ENCODE data around the gene ODAD2.
"Not testable (repeated sequence)": the region's sequence is repeated elsewhere in the genome, so short reads cannot be mapped to it uniquely, and the experiment has no call there.

Gene ODAD2

GRCh38 chr10:27970795-27971194, 28.1 kb downstream of the ODAD2 start:
- not testable (repeated sequence) for DNase-seq (ENCODE audit: low read depth in 2 of 2)

GRCh38 chr10:27969931-27970330, 28.9 kb downstream of the ODAD2 start:
- not testable (repeated sequence) for DNase-seq (ENCODE audit: low read depth in 2 of 2)

- DNase-seq (ENCODE audit: low read depth in 2 of 2), result no peak
Observed at GRCh38 chr10:27959093-27959715, 39.7 kb downstream of the ODAD2 start.

GRCh38 chr10:27958383-27958782, 40.5 kb downstream of the ODAD2 start:
- DNase-seq (ENCODE audit: low read depth in 2 of 2), result not testable (repeated sequence)

- DNase-seq (ENCODE audit: low read depth in 2 of 2), result no peak
Observed at GRCh38 chr10:27950242-27950564, 48.7 kb downstream of the ODAD2 start.

- DNase-seq (ENCODE audit: low read depth in 2 of 2), result no peak
Observed at GRCh38 chr10:27949528-27950241, 49.2 kb downstream of the ODAD2 start.

GRCh38 chr10:27948186-27948585, 50.7 kb downstream of the ODAD2 start:
- no peak for DNase-seq (ENCODE audit: low read depth in 2 of 2)

- no peak for DNase-seq (ENCODE audit: low read depth in 2 of 2)
Observed at GRCh38 chr10:27947540-27947939, 51.3 kb downstream of the ODAD2 start.

GRCh38 chr10:27944005-27944404, 54.9 kb downstream of the ODAD2 start:
- DNase-seq (ENCODE audit: low read depth in 2 of 2), result no peak

GRCh38 chr10:27914888-27915287, 84.0 kb downstream of the ODAD2 start:
- no peak for DNase-seq (ENCODE audit: low read depth in 2 of 2)

- DNase-seq (ENCODE audit: low read depth in 2 of 2), result no peak
Observed at GRCh38 chr10:27912231-27912630, 86.6 kb downstream of the ODAD2 start.

- no peak for DNase-seq (ENCODE audit: low read depth in 2 of 2)
Observed at GRCh38 chr10:27911539-27911938, 87.3 kb downstream of the ODAD2 start.

- DNase-seq (ENCODE audit: low read depth in 2 of 2), result no peak
Observed at GRCh38 chr10:27911011-27911410, 87.9 kb downstream of the ODAD2 start.

GRCh38 chr10:27908231-27908630, 90.6 kb downstream of the ODAD2 start:
- no peak for DNase-seq (ENCODE audit: low read depth in 2 of 2)

GRCh38 chr10:27899485-27899884, 99.4 kb downstream of the ODAD2 start:
- DNase-seq (ENCODE audit: low read depth in 2 of 2), result not testable (repeated sequence)

- DNase-seq (ENCODE audit: low read depth in 2 of 2), result no peak
Observed at GRCh38 chr10:27899058-27899457, 99.8 kb downstream of the ODAD2 start.

GRCh38 chr10:27893358-27893954, 105.4 kb downstream of the ODAD2 start:
- DNase-seq (ENCODE audit: low read depth in 2 of 2), result no peak

- DNase-seq (ENCODE audit: low read depth in 2 of 2), result no peak
Observed at GRCh38 chr10:27890971-27891370, 107.9 kb downstream of the ODAD2 start.

GRCh38 chr10:27889518-27889917, 109.4 kb downstream of the ODAD2 start:
- DNase-seq (ENCODE audit: low read depth in 2 of 2), result no peak

GRCh38 chr10:27884185-27884641, 114.7 kb downstream of the ODAD2 start:
- DNase-seq (ENCODE audit: low read depth in 2 of 2), result no peak

- no peak for DNase-seq (ENCODE audit: low read depth in 2 of 2)
Observed at GRCh38 chr10:27878281-27878680, 120.6 kb downstream of the ODAD2 start.

- no peak for DNase-seq (ENCODE audit: low read depth in 2 of 2)
Observed at GRCh38 chr10:27865221-27865635, 133.7 kb downstream of the ODAD2 start.

GRCh38 chr10:27861781-27862180, 137.1 kb downstream of the ODAD2 start:
- no peak for DNase-seq (ENCODE audit: low read depth in 2 of 2)
